ENCODE results near the gene LHFPL3. TPM values are rescaled to one million over a fixed set of nuclear protein-coding genes. Genes with fewer than 3 reads are reported as not detected.

LHFPL3 gene
- total and polyA plus RNA-seq, 2 donors (not counting 3 experiments of a cell fraction or from before 2014, with no cell fraction given) = not detected

DNA sequence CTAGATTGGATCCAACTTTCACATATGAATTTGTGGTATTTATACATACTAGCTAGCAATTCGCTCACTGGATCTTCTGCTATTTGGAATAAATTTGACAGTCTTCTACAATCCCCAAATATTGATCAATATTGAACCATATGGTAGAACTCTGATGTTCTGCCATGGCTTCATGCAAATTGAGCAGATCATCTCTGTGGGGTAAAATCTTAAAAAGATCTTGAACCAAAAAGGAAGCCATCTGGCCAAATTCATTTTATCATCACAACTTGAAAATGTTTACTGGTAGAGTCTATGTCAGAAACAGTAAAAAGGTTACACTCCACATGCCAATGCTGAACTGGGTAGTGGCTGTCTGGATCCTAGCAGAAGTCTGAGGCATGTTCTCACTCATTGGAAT is 80.0 kb downstream of the LHFPL3 start:
- no peak for DNase-seq (ENCODE audit: low read depth, low spot score)
- dilution Hi-C loops (cut with MboI; ENCODE audit: extremely low pct_ligation_motif_present, low sequenced_read_pairs) (no loop called here), intact Hi-C loops (cut with micrococcal nuclease) (no loop called here)
- no TSS peak for BruUV-seq (replicated peaks)
- H3K27ac ChIP-seq (ENCODE audit: insufficient read depth, low read depth, low read length) = no peak overlapping the region
- H3K4me2 ChIP-seq (ENCODE audit: insufficient read depth, low read length) = no peak overlapping the region
- H4K20me1 ChIP-seq (replicated peaks; ENCODE audit: control insufficient read depth, extremely low read depth, insufficient read depth, low read length) = no peaks in the 10 kb centered on the region
- H3K4me3 ChIP-seq (replicated peaks in 1 of 3; ENCODE audit: insufficient read depth in 1 of 3, low read depth in 1 of 3, low read length in 3 of 3) = no peak overlapping the region
- no peaks in the 10 kb centered on the region for H3K36me3 ChIP-seq (ENCODE audit: control insufficient read depth in 2 of 2, extremely low read depth in 1 of 2, insufficient read depth in 2 of 2, low read length in 2 of 2)
- no peak overlapping the region for H2AFZ ChIP-seq (ENCODE audit: low read depth, low read length)
- ChIA-PET POLR2A (no interaction called here), CTCF (no interaction called here)
- H3K79me2 ChIP-seq (ENCODE audit: control insufficient read depth, insufficient read depth, low read length) = no peaks in the 10 kb centered on the region
- H3K9me3 ChIP-seq (replicated peaks; ENCODE audit: control insufficient read depth, insufficient read depth, low read length) = no peaks in the 10 kb centered on the region
- TF ChIP-seq FOS (IDR thresholded peaks at IDR 0.05; ENCODE audit: borderline replicate concordance, insufficient read depth, low read length) (no peak), EZH2 (IDR thresholded peaks at IDR 0.05; ENCODE audit: borderline replicate concordance, low read depth, low read length, severe bottlenecking) (no peak), MYC (IDR thresholded peaks at IDR 0.05; ENCODE audit: low read depth, low read length) (no peak), POLR2A (IDR thresholded peaks at IDR 0.05; ENCODE audit: low read depth, low read length) (no peak), GATA2 (IDR thresholded peaks at IDR 0.05; ENCODE audit: insufficient read depth, insufficient read length, low read depth, low read length) (no peak), POLR2AphosphoS5 (IDR thresholded peaks at IDR 0.05; ENCODE audit: insufficient read depth, low read depth, low read length) (no peak)
- no peaks in the 10 kb centered on the region for H3K9me1 ChIP-seq (replicated peaks; ENCODE audit: control insufficient read depth, extremely low read depth, insufficient read depth, low read length)
- H3K27me3 ChIP-seq (ENCODE audit: control insufficient read depth in 2 of 2, insufficient read depth in 2 of 2, low read length in 2 of 2) = no peaks in the 10 kb centered on the region
- no peak for FAIRE-seq
- H3K9ac ChIP-seq (replicated peaks; ENCODE audit: extremely low read depth, insufficient read depth, low read length) = no peak overlapping the region
- no peaks in the 10 kb centered on the region for H3K4me1 ChIP-seq (ENCODE audit: control insufficient read depth, extremely low read depth, insufficient read depth, low read length)

DNA sequence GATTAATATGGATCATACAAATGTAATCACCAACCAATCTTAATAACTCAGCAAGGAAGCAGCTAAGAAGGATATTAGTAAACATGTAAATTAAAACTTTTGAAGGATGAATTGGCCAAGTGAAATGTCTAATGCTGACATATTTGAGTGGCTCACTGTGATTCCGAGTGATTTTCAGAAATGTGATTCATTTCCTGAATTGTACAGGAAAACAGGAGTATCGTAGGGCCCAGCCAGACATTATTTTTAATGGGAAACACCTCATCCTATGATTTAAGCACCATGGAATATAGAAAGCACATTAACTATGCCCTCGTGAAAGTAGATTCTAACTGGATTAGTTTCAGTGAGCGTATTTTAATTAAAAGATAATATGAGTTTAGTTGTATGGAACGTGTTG is 82.3 kb downstream of the LHFPL3 start:
- POLR2A ChIA-PET = no interaction called here

More for the DNA sequence above, 82.3 kb downstream of the LHFPL3 start:
- H3K9me3 ChIP-seq (replicated peaks; ENCODE audit: control insufficient read depth, insufficient read depth, low read length) = no peaks in the 10 kb centered on the region
- H3K9ac ChIP-seq (replicated peaks; ENCODE audit: extremely low read depth, insufficient read depth, low read length) = no peak overlapping the region
- CTCF ChIA-PET = no interaction called here
- H3K4me1 ChIP-seq (ENCODE audit: control insufficient read depth, extremely low read depth, insufficient read depth, low read length) = no peaks in the 10 kb centered on the region
- H3K27ac ChIP-seq (ENCODE audit: insufficient read depth, low read depth, low read length) = no peak overlapping the region
- intact Hi-C loops (cut with micrococcal nuclease) = no loop called here
- peak; percentile 58 for TF ChIP-seq FOS (IDR thresholded peaks at IDR 0.05; ENCODE audit: borderline replicate concordance, insufficient read depth, low read length)
- TF ChIP-seq, protein P1, sequence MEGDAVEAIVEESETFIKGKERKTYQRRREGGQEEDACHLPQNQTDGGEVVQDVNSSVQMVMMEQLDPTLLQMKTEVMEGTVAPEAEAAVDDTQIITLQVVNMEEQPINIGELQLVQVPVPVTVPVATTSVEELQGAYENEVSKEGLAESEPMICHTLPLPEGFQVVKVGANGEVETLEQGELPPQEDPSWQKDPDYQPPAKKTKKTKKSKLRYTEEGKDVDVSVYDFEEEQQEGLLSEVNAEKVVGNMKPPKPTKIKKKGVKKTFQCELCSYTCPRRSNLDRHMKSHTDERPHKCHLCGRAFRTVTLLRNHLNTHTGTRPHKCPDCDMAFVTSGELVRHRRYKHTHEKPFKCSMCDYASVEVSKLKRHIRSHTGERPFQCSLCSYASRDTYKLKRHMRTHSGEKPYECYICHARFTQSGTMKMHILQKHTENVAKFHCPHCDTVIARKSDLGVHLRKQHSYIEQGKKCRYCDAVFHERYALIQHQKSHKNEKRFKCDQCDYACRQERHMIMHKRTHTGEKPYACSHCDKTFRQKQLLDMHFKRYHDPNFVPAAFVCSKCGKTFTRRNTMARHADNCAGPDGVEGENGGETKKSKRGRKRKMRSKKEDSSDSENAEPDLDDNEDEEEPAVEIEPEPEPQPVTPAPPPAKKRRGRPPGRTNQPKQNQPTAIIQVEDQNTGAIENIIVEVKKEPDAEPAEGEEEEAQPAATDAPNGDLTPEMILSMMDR (IDR thresholded peaks at IDR 0.05; ENCODE audit: extremely low read depth in 1 of 2, insufficient read depth in 1 of 2, low read depth in 1 of 2, low read length in 2 of 2) = no peak
- BruUV-seq (replicated peaks) = no TSS peak
- no peak overlapping the region for H3K4me2 ChIP-seq (ENCODE audit: insufficient read depth, low read length)
- H3K27me3 ChIP-seq (ENCODE audit: control insufficient read depth in 2 of 2, insufficient read depth in 2 of 2, low read length in 2 of 2) = no peaks in the 10 kb centered on the region
- FAIRE-seq (peak; percentile 69), DNase-seq (ENCODE audit: low read depth, low spot score) (peak; percentile 32)
- no peak overlapping the region for H2AFZ ChIP-seq (ENCODE audit: low read depth, low read length)
- no peaks in the 10 kb centered on the region for H4K20me1 ChIP-seq (replicated peaks; ENCODE audit: control insufficient read depth, extremely low read depth, insufficient read depth, low read length)
- dilution Hi-C loops (cut with MboI; ENCODE audit: extremely low pct_ligation_motif_present, low sequenced_read_pairs) = no loop called here
- no peaks in the 10 kb centered on the region for H3K79me2 ChIP-seq (ENCODE audit: control insufficient read depth, insufficient read depth, low read length)
- H3K9me1 ChIP-seq (replicated peaks; ENCODE audit: control insufficient read depth, extremely low read depth, insufficient read depth, low read length) = peaks cover 2% of the 10 kb centered on the region
- H3K4me3 ChIP-seq (replicated peaks in 1 of 3; ENCODE audit: insufficient read depth in 1 of 3, low read depth in 1 of 3, low read length in 3 of 3) = no peak overlapping the region
- no peaks in the 10 kb centered on the region for H3K36me3 ChIP-seq (ENCODE audit: control insufficient read depth in 2 of 2, extremely low read depth in 1 of 2, insufficient read depth in 2 of 2, low read length in 2 of 2)

Measured in endothelial cell of umbilical vein (primary cell).